Spleen (tissue), 11 donors: ENCODE results near the gene SPC24. TPM values are rescaled to one million over a fixed set of nuclear protein-coding genes. Genes with fewer than 3 reads are reported as not detected.

Experiments used
- DNase-seq: peaks from one replicate; pipeline ENCODE4 v3.0.0-alpha.2; 2020
- H3K27ac ChIP-seq, 8 donors: fragments of 200-600 bp; sonication (generic) in 7 of 8; 1 replicate in 4 of 8; 2 replicates in 4 of 8; pipeline versions ENCODE4 v1.5.0 to v1.8.0; 2016 to 2021; ENCODE audit warnings: inconsistent platforms in 4 of 8, mild to moderate bottlenecking in 4 of 8, moderate library complexity in 1 of 8
- H3K27me3 ChIP-seq, 7 donors: fragments of 200-600 bp; sonication (generic) in 6 of 7; replicated peaks in 1 of 7; 1 replicate in 4 of 7; 2 replicates in 3 of 7; pipeline versions ENCODE4 v1.5.0 to v1.8.0; 2016 to 2021; ENCODE audit warnings: inconsistent platforms in 3 of 7, mild to moderate bottlenecking in 1 of 7
- H3K36me3 ChIP-seq, 6 donors: fragments of 200-600 bp; sonication (generic) in 5 of 6; 1 replicate in 4 of 6; 2 replicates in 2 of 6; pipeline versions ENCODE4 v1.5.0 to v1.8.0; 2016 to 2021; ENCODE audit warnings: inconsistent platforms in 2 of 6
- H3K4me1 ChIP-seq, 6 donors: fragments of 200-600 bp; sonication (generic) in 5 of 6; 1 replicate in 3 of 6; 2 replicates in 3 of 6; pipeline versions ENCODE4 v1.5.0 to v1.8.0; 2016 to 2021; ENCODE audit warnings: inconsistent platforms in 3 of 6
- H3K4me3 ChIP-seq, 8 donors: fragments of 200-600 bp; sonication (generic) in 7 of 8; 1 replicate in 4 of 8; 2 replicates in 4 of 8; pipeline versions ENCODE4 v1.5.0 to v1.8.0; 2016 to 2021; ENCODE audit warnings: inconsistent platforms in 4 of 8, mild to moderate bottlenecking in 4 of 8, moderate library complexity in 2 of 8
- H3K9me3 ChIP-seq, 8 donors: fragments of 200-600 bp; sonication (generic) in 7 of 8; 1 replicate in 4 of 8; 2 replicates in 4 of 8; pipeline versions ENCODE4 v1.5.0 to v1.8.0; 2016 to 2021; ENCODE audit warnings: inconsistent platforms in 4 of 8
- CTCF ChIP-seq, 11 experiments: fragments of 200-600 bp in 7 of 11; fragments of 450-650 bp in 4 of 11; sonication (generic) in 4 of 11; IDR thresholded peaks in 8 of 11; conservative IDR thresholded peaks in 3 of 11; 1 replicate in 7 of 11; 2 replicates in 4 of 11; pipeline versions ENCODE4 v1.4.0 to v1.8.0; 2016 to 2021; ENCODE audit warnings: antibody characterized with exemption in 11 of 11, inconsistent platforms in 4 of 11, mild to moderate bottlenecking in 1 of 11
- POLR2A ChIP-seq, 3 donors: fragments of 450-650 bp; IDR thresholded peaks; one replicate each; pipeline ENCODE4 v1.5.1; 2017; ENCODE audit warnings: antibody characterized with exemption in 3 of 3, mild to moderate bottlenecking in 1 of 3
- POLR2AphosphoS5 ChIP-seq, 3 donors: sonication (generic); formaldehyde crosslinking; IDR thresholded peaks; one replicate each; pipeline ENCODE4 v1.5.1; 2017; ENCODE audit warnings: antibody characterized with exemption in 3 of 3
- WGBS, 5 donors: extraction: QIAGEN DNeasy Blood & Tissue Kit in 3 of 5; methylation state at CpG; one replicate each; pipeline versions ENCODE4 v1.1.5 to v1.1.7; 2013 to 2018; 5-methylcytosine and 5-hydroxymethylcytosine counted together
- intact Hi-C: fragments of 100-400 bp; cut with DNase I; formaldehyde crosslinking; loops from one replicate; pipeline ENCODE4 v1.15.0; 2023; ENCODE audit warnings: low total_unique reads
- polyA plus RNA-seq, 3 donors: library from polyadenylated mRNA; stranded (reverse); fragments of 200-250 nt; gene quantifications; one replicate each; pipeline ENCODE4 v1.2.1, GENCODE V29; 2013
- total RNA-seq, 7 donors: library from RNA; depleted of rRNA in 3 of 7; stranded (reverse); fragments of >200 nt in 3 of 7; fragmentation: NEBNext Ultra II Directional in 4 of 7; extraction: Animal tissue kit (Norgen Biotek cat#: 25700) in 4 of 7; gene quantifications; one replicate each; pipeline versions ENCODE4 v1.1.0 to v1.2.1, GENCODE V29; 2016 to 2021
- donor health status: healthy with polysubstance abuse.
- donor health status: DM: no; HTN: no; CAD: no; lungs with moderate emphysema.
- donor health status: DM: no; HTN: no; CAD: no.
- donor health status: Bipolar disorder and iron deficiency.
- donor health status: healthy.
- donor health status: DM: no; HTN: no; CAD: no.
- donor health status: DM: yes; HTN: yes; CAD: no.

The SPC24 gene
- total and polyA plus RNA-seq, 10 donors = 1.7 to 9.7 (median 3.7) TPM

- DNase-seq = no peak
- intact Hi-C loops = no loop called here
- no peaks in the 10 kb centered on the region for H3K4me1 ChIP-seq
- peaks cover 0 to 94% (median 18%) of the 10 kb centered on the region in 6 donors for H3K36me3 ChIP-seq
- H3K9me3 ChIP-seq = no peaks in the 10 kb centered on the region
- H3K27me3 ChIP-seq = no peaks in the 10 kb centered on the region
- 78 to 90% (median 84%) methylated on average over 5 of the region's 5 CpGs for WGBS, 5 donors
- H3K4me3 ChIP-seq = no peak overlapping the region
- H3K27ac ChIP-seq = no peak overlapping the region
- no peak for TF ChIP-seq CTCF (IDR thresholded peaks at IDR 0.05 in 8 of 11, conservative IDR thresholded peaks at IDR 0.05 in 3 of 11)
- no peak for TF ChIP-seq POLR2AphosphoS5 (IDR thresholded peaks at IDR 0.05)
- no peak for TF ChIP-seq POLR2A (IDR thresholded peaks at IDR 0.05)
These were observed 15.6 kb upstream of the SPC24 start for GRCh38 chr19:11171144-11171543.

DNA sequence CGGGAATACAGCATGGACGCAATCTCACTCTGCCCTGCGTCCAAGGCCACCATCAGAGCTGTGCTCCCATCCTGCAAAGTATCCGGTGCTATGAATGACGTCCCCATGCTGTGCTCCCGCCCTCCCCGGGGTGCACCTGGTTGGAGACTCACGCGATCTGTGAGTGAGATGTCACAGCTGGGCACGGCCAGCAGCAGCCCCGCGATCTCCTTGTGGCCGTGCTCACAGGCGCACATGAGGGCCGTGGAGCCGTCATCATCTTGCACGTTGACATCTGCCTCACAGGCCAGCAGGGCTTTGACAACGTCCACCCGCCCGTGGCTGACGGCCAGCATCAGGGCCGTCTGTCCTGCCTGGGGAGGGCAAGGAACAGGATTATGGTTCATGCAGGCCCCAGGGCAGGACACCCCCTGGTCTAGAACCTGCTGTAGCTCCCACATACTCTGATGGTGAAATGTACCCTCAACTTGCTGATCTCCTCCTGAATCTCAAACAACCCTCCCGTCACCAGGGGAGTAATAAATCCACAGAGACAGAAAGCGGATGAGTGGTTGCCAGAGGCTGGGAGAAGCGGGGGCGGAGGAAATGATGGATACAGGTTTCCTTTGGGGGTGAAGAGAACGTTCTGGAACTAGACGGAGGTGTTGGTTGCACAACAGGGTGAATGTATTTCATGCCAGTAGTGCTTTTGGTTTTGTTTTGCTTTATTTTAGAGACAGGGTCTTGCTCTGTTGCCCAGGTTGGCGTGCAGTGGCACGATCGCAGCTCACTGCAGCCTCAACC is 14.5 kb upstream of the SPC24 start:
- TF ChIP-seq POLR2AphosphoS5 (IDR thresholded peaks at IDR 0.05) = peak in 2 of 3 donors; percentile 38 to 39
- TF ChIP-seq CTCF (IDR thresholded peaks at IDR 0.05 in 8 of 11, conservative IDR thresholded peaks at IDR 0.05 in 3 of 11) = no peak
- no peak for TF ChIP-seq POLR2A (IDR thresholded peaks at IDR 0.05)
- no peak overlapping the region for H3K4me3 ChIP-seq
- H3K27ac ChIP-seq = peak overlapping the region in 1 of 8 donors; percentile 27
- intact Hi-C loops = no loop called here
- H3K9me3 ChIP-seq = no peaks in the 10 kb centered on the region
- H3K36me3 ChIP-seq = peaks cover 0 to 86% (median 18%) of the 10 kb centered on the region in 6 donors
- no peak for DNase-seq
- WGBS, 5 donors = 88 to 92% (median 89%) methylated on average over 31 of the region's 31 CpGs
- H3K27me3 ChIP-seq = no peaks in the 10 kb centered on the region
- peaks cover 0 to 4% (median 0%) of the 10 kb centered on the region in 6 donors for H3K4me1 ChIP-seq

DNA sequence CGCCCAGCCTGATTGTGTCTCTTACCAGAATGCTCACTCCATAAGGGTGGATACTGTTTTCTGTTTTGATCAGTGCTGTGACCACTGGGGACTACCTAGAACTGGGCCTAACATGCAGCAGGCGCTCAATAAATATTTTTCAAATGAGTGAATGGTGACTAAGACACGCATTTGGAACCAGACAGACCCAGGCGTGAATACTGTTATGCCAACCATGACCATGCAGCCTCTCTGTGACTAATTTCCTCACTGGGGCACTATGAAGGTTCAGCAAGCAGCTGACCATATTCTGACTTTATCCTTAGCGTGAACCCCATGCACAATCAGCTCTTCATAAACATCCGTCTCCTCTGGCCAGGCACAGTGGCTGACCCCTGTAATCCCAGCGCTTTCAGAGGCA is 13.0 kb upstream of the SPC24 start:
- intact Hi-C loops = no loop called here
- H3K27me3 ChIP-seq = no peaks in the 10 kb centered on the region
- peaks cover 0 to 70% (median 11%) of the 10 kb centered on the region in 6 donors for H3K36me3 ChIP-seq
- H3K4me1 ChIP-seq = peaks cover 0 to 8% (median 0%) of the 10 kb centered on the region in 6 donors
- 72 to 94% (median 84%) methylated on average over 7 of the region's 7 CpGs for WGBS, 5 donors
- no peaks in the 10 kb centered on the region for H3K9me3 ChIP-seq
- DNase-seq = no peak
- H3K4me3 ChIP-seq = no peak overlapping the region
- TF ChIP-seq CTCF (IDR thresholded peaks at IDR 0.05 in 8 of 11, conservative IDR thresholded peaks at IDR 0.05 in 3 of 11) (no peak), POLR2A (IDR thresholded peaks at IDR 0.05) (no peak), POLR2AphosphoS5 (IDR thresholded peaks at IDR 0.05) (no peak)
- H3K27ac ChIP-seq = no peak overlapping the region
